ENCODE data around the gene PKIG. TPM values are rescaled to one million over a fixed set of nuclear protein-coding genes. Genes with fewer than 3 reads are reported as not detected.
"Not testable (repeated sequence)": the region's sequence is repeated elsewhere in the genome, so short reads cannot be mapped to it uniquely, and the experiment has no call there.

The PKIG gene
- polyA plus RNA-seq, 1 experiment: 186 TPM

DNA sequence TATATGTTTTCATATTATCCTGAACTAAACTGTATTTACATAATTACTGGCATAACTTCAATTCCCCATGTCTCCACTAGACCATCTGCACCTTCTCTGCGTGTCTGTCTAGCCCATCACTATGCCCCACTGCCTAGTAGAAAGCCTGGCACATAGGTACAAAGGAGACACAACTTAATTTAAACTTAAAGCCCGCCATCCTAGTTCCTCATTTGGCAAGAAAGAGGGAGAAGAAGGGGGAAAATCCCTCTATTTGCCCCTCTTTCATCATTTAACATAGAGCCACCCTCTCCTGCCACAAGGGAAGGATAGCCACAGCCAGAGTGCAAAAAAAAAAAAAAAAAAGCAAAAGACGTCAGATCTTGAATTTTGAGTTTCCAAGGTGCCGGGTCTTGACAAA, 1.8 kb downstream of the PKIG start:
- Histone ChIP-seq H3K27me3 (ENCODE audit: control insufficient read depth, insufficient read depth, low read length) (no peaks in the 10 kb centered on the region), H3K36me3 (ENCODE audit: control insufficient read depth, insufficient read depth, low read length) (no peaks in the 10 kb centered on the region), H3K4me3 (ENCODE audit: low read depth, low read length) (peak overlapping the region; percentile 50)
- ChIA-PET POLR2A (no interaction called here), CTCF (interaction anchor here (1.8 kb wide), 1 partner anchor 25 kb away, joined by 17 read pairs; no protein-coding TSS in a partner anchor)
- no peak for DNase-seq (ENCODE audit: low read depth)
- TF ChIP-seq, protein P1, sequence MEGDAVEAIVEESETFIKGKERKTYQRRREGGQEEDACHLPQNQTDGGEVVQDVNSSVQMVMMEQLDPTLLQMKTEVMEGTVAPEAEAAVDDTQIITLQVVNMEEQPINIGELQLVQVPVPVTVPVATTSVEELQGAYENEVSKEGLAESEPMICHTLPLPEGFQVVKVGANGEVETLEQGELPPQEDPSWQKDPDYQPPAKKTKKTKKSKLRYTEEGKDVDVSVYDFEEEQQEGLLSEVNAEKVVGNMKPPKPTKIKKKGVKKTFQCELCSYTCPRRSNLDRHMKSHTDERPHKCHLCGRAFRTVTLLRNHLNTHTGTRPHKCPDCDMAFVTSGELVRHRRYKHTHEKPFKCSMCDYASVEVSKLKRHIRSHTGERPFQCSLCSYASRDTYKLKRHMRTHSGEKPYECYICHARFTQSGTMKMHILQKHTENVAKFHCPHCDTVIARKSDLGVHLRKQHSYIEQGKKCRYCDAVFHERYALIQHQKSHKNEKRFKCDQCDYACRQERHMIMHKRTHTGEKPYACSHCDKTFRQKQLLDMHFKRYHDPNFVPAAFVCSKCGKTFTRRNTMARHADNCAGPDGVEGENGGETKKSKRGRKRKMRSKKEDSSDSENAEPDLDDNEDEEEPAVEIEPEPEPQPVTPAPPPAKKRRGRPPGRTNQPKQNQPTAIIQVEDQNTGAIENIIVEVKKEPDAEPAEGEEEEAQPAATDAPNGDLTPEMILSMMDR (IDR thresholded peaks at IDR 0.05; ENCODE audit: insufficient read depth, low read depth, low read length): no peak

DNA sequence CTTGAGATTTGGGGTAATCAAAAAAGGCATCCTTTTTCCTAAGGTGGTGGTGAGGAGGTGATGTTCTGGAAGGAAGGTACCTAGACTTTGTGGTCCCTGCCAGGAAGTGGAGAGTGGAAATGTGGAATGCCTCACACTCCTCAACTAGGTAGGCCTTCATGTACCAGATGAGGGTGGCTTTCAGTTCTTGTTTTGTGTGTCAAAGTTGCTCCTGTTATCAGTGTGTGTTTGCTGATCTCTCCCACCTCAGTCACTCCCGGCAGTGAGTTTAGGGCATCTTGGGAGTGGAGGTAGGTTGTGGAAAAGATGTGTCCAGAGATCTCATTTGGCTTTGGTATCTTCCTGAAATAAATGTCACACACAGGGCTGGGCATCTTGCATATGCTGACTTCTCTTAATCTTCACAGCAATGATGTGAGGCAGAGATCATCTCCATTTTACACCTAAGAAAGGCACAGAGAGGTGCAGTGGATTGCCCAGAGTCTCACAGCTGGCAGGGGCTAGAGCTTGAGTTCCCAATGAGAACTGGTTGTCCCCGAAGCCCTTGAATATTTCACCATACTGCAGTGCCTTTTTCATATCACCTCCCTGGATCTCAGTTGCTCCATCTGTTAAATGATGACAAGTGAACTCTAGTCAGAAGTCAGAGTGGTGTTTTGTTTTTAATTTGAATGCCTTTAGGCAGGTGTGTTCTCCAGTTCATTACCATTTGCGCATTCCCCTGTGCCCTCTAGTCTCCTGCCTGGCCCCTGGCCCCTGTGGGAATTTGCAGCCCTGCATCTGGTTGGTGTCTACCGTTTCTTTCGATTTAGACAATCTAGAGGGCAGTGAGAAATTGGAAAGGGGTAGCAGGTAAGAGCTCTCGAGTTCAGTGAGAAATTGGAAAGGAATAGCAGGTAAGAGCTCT, 2.9 kb downstream of the PKIG start:
- ChIA-PET CTCF (interaction anchor here (0.8 to 2.3 kb wide), 6 partner anchors 9 to 64 kb away, joined by 3 to 13 read pairs (median 4); partner anchors contain the start of gene SERINC3), POLR2A (interaction anchor here (0.7 kb wide), 1 partner anchor 68 kb away, joined by 5 read pairs; no protein-coding TSS in a partner anchor)
- DNase-seq (ENCODE audit: low read depth): no peak
- Histone ChIP-seq H3K36me3 (ENCODE audit: control insufficient read depth, insufficient read depth, low read length) (no peaks in the 10 kb centered on the region), H3K27me3 (ENCODE audit: control insufficient read depth, insufficient read depth, low read length) (no peaks in the 10 kb centered on the region), H3K4me3 (ENCODE audit: low read depth, low read length) (no peak overlapping the region)
- TF ChIP-seq, protein P1 (IDR thresholded peaks at IDR 0.05; ENCODE audit: insufficient read depth, low read depth, low read length): no peak

DNA sequence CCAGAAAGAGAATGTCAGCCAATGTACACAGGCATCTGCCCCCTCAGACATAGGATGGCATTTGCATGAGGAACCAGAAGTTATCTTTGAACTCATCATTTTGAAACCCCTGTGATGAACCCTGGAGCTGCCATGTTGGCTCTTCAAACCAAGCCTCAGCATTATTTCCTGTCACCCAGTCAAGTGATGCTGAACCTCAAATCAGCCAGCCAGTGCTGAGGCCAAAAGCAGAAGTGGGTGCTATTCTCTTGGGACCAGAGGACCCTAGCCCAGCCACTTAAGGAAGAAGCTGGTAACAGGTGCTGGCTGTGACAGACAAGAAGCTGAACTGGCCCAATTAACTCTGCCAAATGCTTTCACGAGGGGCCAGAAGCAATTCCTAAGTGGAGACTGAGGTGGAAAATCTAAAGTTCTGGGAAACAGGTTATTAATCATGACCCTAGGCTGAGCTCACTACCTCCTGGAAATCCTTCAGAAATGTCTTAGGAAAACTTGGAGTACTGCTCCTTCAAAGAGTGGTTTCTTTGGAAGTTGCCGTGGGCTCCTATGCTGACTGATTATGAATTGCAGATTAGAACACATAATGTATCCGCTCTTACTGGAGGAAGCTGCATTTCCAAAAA, 4.0 kb downstream of the PKIG start:
- no peak for DNase-seq (ENCODE audit: low read depth)
- peaks cover 6% of the 10 kb centered on the region for H3K36me3 ChIP-seq (ENCODE audit: control insufficient read depth, insufficient read depth, low read length)
- ChIA-PET POLR2A (interaction anchor here (0.6 kb wide), 1 partner anchor 51 kb away, joined by 3 read pairs; no protein-coding TSS in a partner anchor), CTCF (interaction anchor here (0.8 to 2.3 kb wide), 7 partner anchors 8 to 65 kb away, joined by 3 to 13 read pairs (median 4); partner anchors contain the start of gene SERINC3)
- H3K27me3 ChIP-seq (ENCODE audit: control insufficient read depth, insufficient read depth, low read length): no peaks in the 10 kb centered on the region
- TF ChIP-seq, protein P1 (IDR thresholded peaks at IDR 0.05; ENCODE audit: insufficient read depth, low read depth, low read length): no peak
- no peak overlapping the region for H3K4me3 ChIP-seq (ENCODE audit: low read depth, low read length)

DNA sequence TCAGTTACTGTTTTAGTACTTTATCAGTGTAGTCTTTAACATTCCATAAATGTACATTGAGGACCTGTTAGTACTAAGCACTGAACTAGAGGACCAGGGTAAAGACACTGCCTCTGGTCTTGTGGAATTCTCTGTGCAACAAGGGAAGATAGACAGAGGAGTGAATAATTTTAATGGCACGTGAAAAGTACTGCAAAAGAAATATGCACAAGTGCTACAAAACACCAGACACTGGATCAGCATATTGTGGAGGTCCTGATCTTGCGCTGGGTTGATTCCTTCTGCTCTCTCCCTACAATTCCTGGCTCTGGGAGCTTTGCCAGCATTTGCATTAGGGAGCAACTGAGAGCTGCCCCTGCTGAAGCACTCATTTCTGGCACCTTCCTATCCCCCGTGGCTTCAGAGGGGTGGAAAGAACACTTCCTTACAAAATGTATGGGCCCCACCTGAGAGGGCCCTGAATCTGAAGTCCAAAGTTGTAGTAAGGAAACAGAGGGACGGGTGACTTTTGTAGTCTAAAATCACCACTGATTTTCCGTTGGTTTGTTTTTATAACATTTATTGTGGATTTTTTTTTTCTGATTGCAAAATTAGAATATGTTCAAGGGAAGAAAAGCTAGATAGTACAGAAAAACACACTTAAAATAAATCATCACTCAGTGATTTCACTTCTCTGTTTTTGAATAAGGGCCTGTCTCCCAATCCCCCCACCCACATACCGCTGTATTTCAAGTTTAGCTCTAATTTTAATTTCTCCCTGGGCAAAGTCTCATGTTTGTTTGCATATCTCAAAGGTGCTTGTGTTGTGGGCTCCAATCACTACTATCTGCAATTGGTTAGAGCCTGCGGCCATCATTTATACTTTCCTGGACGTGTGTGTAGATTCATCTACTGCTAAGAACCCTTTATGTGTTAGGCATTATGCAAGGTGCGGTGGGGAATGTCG, 4.9 kb downstream of the PKIG start:
- ChIA-PET POLR2A (interaction anchor here (0.6 to 0.7 kb wide), 2 partner anchors 50 to 392 kb away, joined by 3 to 4 read pairs; no protein-coding TSS in a partner anchor), CTCF (interaction anchor here (1.2 to 2.3 kb wide), 4 partner anchors 11 to 66 kb away, joined by 3 to 13 read pairs (median 6); partner anchors contain the start of gene SERINC3)
- DNase-seq (ENCODE audit: low read depth): no peak

DNA sequence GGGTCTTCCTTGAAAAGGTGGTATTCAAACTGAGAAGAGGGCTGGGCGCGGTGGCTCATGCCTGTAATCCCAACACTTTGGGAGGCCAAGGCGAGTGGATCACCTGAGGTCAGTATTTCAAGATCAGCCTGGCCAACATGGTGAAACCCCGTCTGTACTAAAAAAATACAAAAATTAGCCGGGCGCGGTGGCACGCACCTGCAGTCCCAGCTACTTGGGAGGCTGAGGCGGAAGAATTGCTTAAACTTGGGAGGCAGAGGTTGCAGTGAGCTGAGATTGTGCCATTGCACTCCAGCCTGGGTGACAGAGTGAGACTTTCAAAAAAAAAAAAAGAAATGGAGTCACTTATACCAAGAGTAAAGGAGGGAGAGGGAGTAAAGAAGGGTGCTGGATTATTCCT, 5.9 kb downstream of the PKIG start:
- DNase-seq (ENCODE audit: low read depth); H3K4me3 ChIP-seq (ENCODE audit: low read depth, low read length); H3K27me3 ChIP-seq (ENCODE audit: control insufficient read depth, insufficient read depth, low read length); POLR2A ChIA-PET: not testable (repeated sequence)
- H3K36me3 ChIP-seq (ENCODE audit: control insufficient read depth, insufficient read depth, low read length): peaks cover 10% of the 10 kb centered on the region
- CTCF ChIA-PET: interaction anchor here (0.7 kb wide), 1 partner anchor 68 kb away, joined by 3 read pairs; no protein-coding TSS in a partner anchor

More for the DNA sequence above, 4.9 kb downstream of the PKIG start:
- TF ChIP-seq, protein P1 (IDR thresholded peaks at IDR 0.05; ENCODE audit: insufficient read depth, low read depth, low read length): no peak
- H3K27me3 ChIP-seq (ENCODE audit: control insufficient read depth, insufficient read depth, low read length): no peaks in the 10 kb centered on the region
- peaks cover 9% of the 10 kb centered on the region for H3K36me3 ChIP-seq (ENCODE audit: control insufficient read depth, insufficient read depth, low read length)
- no peak overlapping the region for H3K4me3 ChIP-seq (ENCODE audit: low read depth, low read length)
